GM12891 (cell line): Measurements from ENCODE around the gene CEBPZOS.

Experiments
- DNase-seq: peaks from one replicate; pipeline ENCODE4 v3.0.0; 2011; ENCODE audit warnings: low spot score; ENCODE audit not compliant: insufficient read length
- FAIRE-seq: peaks from 2 replicates; lab custom pipeline; 2011; peaks lifted over from hg19 to GRCh38; lab: Jason Lieb, UNC
- PAX5 ChIP-seq: IDR thresholded peaks from 2 replicates; pipeline ENCODE4 v1.6.1; 2011; ENCODE audit warnings: low read length, moderate library complexity, mild to moderate bottlenecking; ENCODE audit not compliant: insufficient read depth, severe bottlenecking
- POLR2A ChIP-seq: IDR thresholded peaks from 2 replicates; pipeline ENCODE4 v1.6.1; 2011; ENCODE audit warnings: low read depth, low read length, control low read depth
- POLR2AphosphoS5 ChIP-seq: IDR thresholded peaks from 2 replicates; pipeline ENCODE4 v1.6.1; 2011; ENCODE audit warnings: low read depth, low read length, control low read depth
- POU2F2 ChIP-seq: IDR thresholded peaks from 2 replicates; pipeline ENCODE4 v1.6.1; 2011; ENCODE audit warnings: low read depth, mild to moderate bottlenecking, control low read depth, low read length, moderate library complexity
- SPI1 ChIP-seq: IDR thresholded peaks from 2 replicates; pipeline ENCODE4 v1.6.1; 2011; ENCODE audit warnings: low read depth, low read length, control low read depth
- TAF1 ChIP-seq: IDR thresholded peaks from 2 replicates; pipeline ENCODE4 v1.6.1; 2011; ENCODE audit warnings: low read depth, low read length, control low read depth

CEBPZOS gene

DNA sequence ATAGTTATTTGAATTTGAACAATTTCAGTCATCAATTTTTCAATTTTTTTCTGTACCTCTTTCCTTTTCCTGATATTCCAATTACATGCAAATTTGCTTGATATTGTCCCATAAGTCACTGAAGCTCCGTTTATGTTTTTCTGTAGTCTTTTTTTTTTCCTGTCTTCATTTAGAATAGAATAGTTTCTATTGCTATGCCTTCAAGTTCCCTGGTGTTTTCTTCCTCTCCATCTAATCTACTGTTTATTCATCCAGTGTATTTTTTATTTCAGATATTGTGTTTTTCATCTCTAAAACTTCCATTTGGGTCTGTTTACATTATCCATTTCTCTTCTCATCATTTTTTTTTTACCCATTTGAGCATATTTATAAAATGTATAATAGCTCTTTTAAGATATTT is 31.5 kb upstream of the CEBPZOS start:
- TF ChIP-seq POLR2AphosphoS5: no peak
- no peak for TF ChIP-seq SPI1
- TF ChIP-seq TAF1: no peak
- TF ChIP-seq POU2F2: no peak
- no peak for TF ChIP-seq PAX5
- no peak for TF ChIP-seq POLR2A
- DNase-seq (no peak), FAIRE-seq (no peak)

DNA sequence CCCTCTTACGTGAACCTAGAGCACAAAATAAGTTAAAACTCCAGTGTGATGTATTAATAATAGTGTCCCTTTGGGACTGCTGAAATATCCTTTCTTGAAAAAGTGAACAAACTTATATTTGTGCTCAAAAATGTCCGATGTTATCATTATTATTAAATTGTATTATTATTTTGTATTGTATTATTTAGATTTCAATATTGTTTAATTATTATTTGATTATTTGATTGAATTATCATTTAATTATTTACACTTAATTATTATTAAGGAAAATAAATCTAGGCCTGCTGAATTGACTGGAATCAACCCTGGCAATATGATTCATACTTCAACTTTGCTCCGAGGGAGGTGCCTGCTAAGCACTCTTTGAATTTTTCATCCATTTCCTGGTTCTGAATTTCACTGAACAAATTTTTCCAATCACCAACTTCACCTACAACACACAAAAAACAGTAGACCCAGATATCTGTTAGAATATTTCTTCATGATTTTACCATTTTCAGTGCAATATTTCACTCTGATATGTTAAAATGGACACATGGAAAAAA is 28.6 kb upstream of the CEBPZOS start:
- TF ChIP-seq POU2F2 (no peak), SPI1 (no peak), PAX5 (no peak), POLR2AphosphoS5 (no peak), POLR2A (no peak), TAF1 (no peak)
- FAIRE-seq (no peak), DNase-seq (no peak)

- DNase-seq (peak; percentile 44), FAIRE-seq (peak; percentile 82)
- TF ChIP-seq POLR2A (no peak), SPI1 (no peak), POLR2AphosphoS5 (no peak), PAX5 (no peak), TAF1 (no peak), POU2F2 (no peak)
Measured at GRCh38 chr2:37168217-37168981, 27.9 kb upstream of the CEBPZOS start.

DNA sequence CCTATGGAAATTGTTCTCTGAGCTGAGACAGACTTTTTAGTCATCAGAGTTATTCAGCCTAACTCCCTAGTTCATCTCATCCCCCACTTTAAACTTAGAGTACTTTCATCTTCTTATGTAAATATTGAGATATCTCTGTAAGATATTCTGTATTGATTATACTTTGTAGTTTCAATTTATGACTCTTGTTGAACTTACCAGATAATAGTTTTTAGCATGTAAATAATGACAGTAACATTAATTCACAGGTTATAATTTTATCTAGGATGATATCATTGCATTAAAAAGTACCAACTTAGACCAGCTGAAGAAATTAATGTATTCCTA is 24.7 kb upstream of the CEBPZOS start:
- FAIRE-seq (no peak), DNase-seq (no peak)
- TF ChIP-seq POLR2A (no peak), SPI1 (no peak), POU2F2 (no peak), PAX5 (no peak), POLR2AphosphoS5 (no peak), TAF1 (no peak)

GRCh38 chr2:37173741-37174140 is 22.6 kb upstream of the CEBPZOS start:
- TF ChIP-seq SPI1 (no peak), TAF1 (no peak), POLR2A (no peak), PAX5 (no peak), POLR2AphosphoS5 (no peak), POU2F2 (no peak)
- DNase-seq: no peak
- FAIRE-seq: no peak

GRCh38 chr2:37180006-37180639 is 16.2 kb upstream of the CEBPZOS start:
- FAIRE-seq (no peak), DNase-seq (no peak)

GRCh38 chr2:37180640-37181039 is 15.7 kb upstream of the CEBPZOS start:
- FAIRE-seq (no peak), DNase-seq (no peak)
- TF ChIP-seq SPI1: no peak
- TF ChIP-seq POU2F2: no peak
- no peak for TF ChIP-seq PAX5
- no peak for TF ChIP-seq POLR2A
- no peak for TF ChIP-seq TAF1
- TF ChIP-seq POLR2AphosphoS5: no peak

More at GRCh38 chr2:37180006-37180639, 16.2 kb upstream of the CEBPZOS start:
- TF ChIP-seq PAX5 (no peak), POLR2AphosphoS5 (no peak), TAF1 (no peak), POLR2A (no peak), SPI1 (no peak), POU2F2 (no peak)

- TF ChIP-seq POU2F2 (no peak), TAF1 (no peak), POLR2A (no peak), POLR2AphosphoS5 (no peak)
- FAIRE-seq (no peak), DNase-seq (no peak)
Measured at GRCh38 chr2:37181726-37182684, 14.3 kb upstream of the CEBPZOS start.

GRCh38 chr2:37188570-37188969 is 7.7 kb upstream of the CEBPZOS start, which contains the start of gene SULT6B1:
SULT6B1 (minus strand) TSS chr2:37188670; CDS start chr2:37188640, 30 bp downstream.
- TF ChIP-seq PAX5: no peak
- TF ChIP-seq TAF1: no peak
- TF ChIP-seq POU2F2: no peak
- no peak for TF ChIP-seq POLR2AphosphoS5
- no peak for TF ChIP-seq POLR2A
- no peak for DNase-seq
- no peak for FAIRE-seq
